ENCODE data around the gene PIM3.

Gene PIM3

DNA sequence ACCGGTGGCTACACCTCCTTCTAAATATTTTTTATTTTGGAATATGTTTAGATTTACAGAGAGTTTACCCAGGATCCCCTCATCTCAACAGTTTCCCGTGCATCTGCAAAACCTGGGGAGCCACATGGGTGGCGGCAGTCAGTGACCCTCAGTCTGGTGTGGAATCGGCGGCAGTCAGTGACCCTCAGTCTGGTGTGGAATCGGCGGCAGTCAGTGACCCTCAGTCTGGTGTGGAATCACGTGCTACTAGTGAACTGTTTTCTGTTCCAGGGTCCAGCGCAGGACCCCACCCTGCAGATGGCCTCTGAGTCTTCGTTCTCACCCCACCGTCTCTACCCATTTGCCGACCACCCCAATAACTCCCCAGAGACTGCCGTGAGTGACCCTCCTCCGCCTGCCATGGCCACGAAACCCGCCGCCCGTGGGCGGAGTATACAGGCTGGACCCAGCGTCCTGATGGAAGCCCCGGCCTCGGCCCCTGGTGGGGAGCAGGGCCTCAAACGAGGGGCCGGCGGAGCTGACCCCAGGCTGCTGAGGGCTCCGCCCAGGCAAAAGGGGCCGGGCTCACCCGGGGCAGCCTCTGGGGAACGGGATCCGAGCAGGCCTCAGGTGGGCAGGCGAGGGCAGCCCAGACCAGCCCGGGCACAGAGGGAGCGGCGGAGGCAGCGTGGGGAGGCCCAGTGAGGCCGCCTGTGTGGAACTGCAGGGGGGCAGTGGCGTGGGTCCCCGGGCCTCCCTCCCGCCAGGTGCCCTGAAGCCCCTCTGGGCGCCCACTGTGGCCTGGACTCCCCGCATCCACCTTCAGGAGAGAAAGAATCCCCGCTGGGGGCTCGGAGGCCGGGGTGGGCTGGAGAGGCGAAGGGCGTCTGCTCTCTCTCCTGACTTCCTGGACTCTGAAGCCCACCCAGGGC is 49.4 kb downstream of the PIM3 start:
- TF ChIP-seq GATA2 (IDR thresholded peaks at IDR 0.05; ENCODE audit: low read depth, low read length) (no peak), GATA3 (IDR thresholded peaks at IDR 0.05; ENCODE audit: low read depth, low read length) (no peak)

DNA sequence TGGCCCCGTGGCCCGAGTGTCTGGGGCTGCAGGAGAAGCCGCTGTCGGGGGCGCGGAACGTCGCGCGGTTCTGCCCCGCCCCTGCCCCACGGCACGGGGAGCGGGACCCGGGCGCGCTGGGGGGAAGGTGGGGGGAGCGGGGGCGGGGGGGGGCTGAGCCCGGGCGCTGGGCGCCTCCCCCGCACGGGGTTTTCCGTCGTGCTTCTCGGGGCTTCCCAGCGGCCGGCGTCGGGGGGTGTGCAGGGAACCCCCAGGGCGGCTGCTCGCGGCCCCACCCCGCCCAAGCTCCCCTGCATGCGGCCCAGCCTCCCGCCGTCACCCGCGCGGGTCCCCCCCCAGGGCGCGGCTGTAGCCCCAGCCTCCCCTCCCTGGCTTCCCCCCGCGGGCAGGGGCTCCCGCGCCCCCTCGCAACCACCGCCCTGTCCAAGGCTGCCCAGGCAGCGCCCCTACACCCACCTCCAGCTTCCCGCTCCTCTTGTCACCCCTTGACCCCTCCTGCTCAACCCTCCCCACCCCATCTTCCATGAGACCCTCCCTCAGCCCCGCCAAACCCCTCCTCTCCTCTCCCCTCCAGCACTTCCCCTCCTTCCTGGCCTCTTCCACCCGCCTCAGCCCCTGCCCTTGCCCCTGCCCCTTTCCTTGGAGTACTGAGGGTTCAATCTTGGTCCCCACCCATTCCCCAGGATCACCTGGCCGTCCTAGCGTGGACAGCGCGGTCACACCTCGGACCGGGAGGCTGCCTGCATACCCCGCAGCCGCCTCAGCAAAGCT is 50.3 kb downstream of the PIM3 start:
- TF ChIP-seq GATA3 (IDR thresholded peaks at IDR 0.05; ENCODE audit: low read depth, low read length) = no peak
- no peak for TF ChIP-seq GATA2 (IDR thresholded peaks at IDR 0.05; ENCODE audit: low read depth, low read length)

- TF ChIP-seq GATA2 (IDR thresholded peaks at IDR 0.05; ENCODE audit: low read depth, low read length) = no peak
- TF ChIP-seq GATA3 (IDR thresholded peaks at IDR 0.05; ENCODE audit: low read depth, low read length) = no peak
Observed at GRCh38 chr22:50011447-50012210, 51.1 kb downstream of the PIM3 start.

DNA sequence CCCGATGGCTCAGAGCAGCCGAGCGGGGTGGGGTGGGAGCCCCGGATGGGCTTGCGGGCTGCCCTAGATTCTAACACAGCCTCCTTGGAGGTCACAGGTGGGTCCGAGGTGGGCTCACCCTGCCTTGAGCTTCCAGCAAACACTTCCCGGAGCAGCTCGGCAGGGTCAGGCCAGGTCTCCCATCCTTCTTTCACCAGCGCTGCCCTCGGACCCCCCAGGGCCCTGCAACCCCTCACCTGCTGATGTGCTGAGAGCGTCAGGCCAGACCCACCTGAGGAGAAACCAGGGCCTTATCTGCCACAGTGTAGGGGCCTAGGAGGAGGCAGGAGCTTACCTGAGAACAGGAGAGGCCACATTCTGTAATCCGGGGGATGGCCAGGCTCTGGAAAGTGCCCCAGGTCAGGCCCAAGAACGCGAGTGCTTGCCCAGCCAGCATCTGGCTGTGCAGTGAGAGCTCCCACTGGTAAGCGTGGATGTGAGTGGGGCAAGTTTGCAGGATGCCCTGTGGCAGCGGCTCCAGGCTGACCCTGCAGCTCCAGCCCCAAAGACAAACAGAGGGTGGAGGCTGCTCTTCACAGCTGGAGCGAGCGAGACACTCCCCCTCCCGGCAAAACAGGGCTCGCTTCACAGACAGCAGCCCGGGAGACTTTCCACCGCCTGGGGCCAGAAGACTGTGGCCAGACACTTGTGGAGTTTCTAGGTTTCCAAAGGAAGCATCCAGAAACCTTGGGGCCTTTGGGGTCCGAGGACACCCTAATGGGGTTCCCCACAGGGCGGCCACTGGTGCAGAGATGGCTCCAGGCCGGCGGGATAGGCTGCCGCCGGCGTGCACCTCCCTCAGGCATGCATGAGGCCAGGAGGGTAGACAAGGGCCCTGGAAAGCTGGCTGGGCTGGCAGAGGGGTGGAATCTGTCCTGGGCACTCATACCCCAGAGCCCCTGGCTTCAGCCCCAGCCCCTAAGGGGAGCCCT is 51.9 kb downstream of the PIM3 start, which contains the start of gene IL17REL:
IL17REL (minus strand) TSS at position 555 of the 971 bp plus-strand sequence; CDS start at position 436, 119 bp downstream.
- TF ChIP-seq GATA3 (IDR thresholded peaks at IDR 0.05; ENCODE audit: low read depth, low read length) (no peak), GATA2 (IDR thresholded peaks at IDR 0.05; ENCODE audit: low read depth, low read length) (no peak)

Measured in SH-SY5Y (cell line).